Measurements from ENCODE around the gene KRT27. TPM values are rescaled to one million over a fixed set of nuclear protein-coding genes. Genes with fewer than 3 reads are reported as not detected.

The KRT27 gene
- total and polyA plus RNA-seq, 9 of the 15 experiments (the other 6 are each of a cell fraction or from before 2014, with no cell fraction given), result 0.10 TPM; not detected in 8

GRCh38 chr17:40828454-40829044 is 46.2 kb upstream of the KRT27 start:
- in situ Hi-C loops (cut with MboI) (no loop called here), intact Hi-C loops (cut with micrococcal nuclease) (loop anchor here (1.0 kb wide), 1 partner anchor 8 kb away; no protein-coding TSS in a partner anchor)
- no peaks in the 10 kb centered on the region for H3K9me3 ChIP-seq (replicated peaks; ENCODE audit: control insufficient read depth, insufficient read depth, low read depth, low read length)
- BruUV-seq (replicated peaks), result TSS peak; percentile 65
- no peaks in the 10 kb centered on the region for H4K20me1 ChIP-seq (replicated peaks; ENCODE audit: control insufficient read depth, insufficient read depth, low read length)
- peaks cover 66% of the 10 kb centered on the region for H3K79me2 ChIP-seq (ENCODE audit: control insufficient read depth, insufficient read depth, low read length)
- ATAC-seq (peak; percentile 12), DNase-seq (ENCODE audit: extremely low read depth in 1 of 4, low spot score in 3 of 4) (no peak), FAIRE-seq (no peak)
- no peaks in the 10 kb centered on the region for H3K27me3 ChIP-seq (ENCODE audit: control insufficient read depth in 2 of 2, insufficient read depth in 2 of 2, low read length in 2 of 2)
- H3K9me1 ChIP-seq (ENCODE audit: control insufficient read depth, insufficient read depth, low read length), result no peaks in the 10 kb centered on the region
- peaks cover 16% of the 10 kb centered on the region for H3K36me3 ChIP-seq (ENCODE audit: control insufficient read depth, insufficient read depth, low read length)
- WGBS (ENCODE audit: insufficient coverage, low coverage, missing lambda C conversion rate), result 12% methylated on average over 4 of the region's 4 CpGs
- ChIA-PET POLR2A (interaction anchor here (0.6 to 1.7 kb wide), 7 partner anchors 8 to 1461 kb away, joined by 3 to 14 read pairs (median 4); no protein-coding TSS in a partner anchor), CTCF (ENCODE audit: low intra/inter-chr PET ratio) (no interaction called here)
- H3K27ac ChIP-seq (ENCODE audit: extremely low read depth, low read depth, low read length), result peak overlapping the region; percentile 88
- H3K4me2 ChIP-seq (ENCODE audit: insufficient read depth, low read length), result peak overlapping the region; percentile 81
- H2AFZ ChIP-seq (ENCODE audit: low read depth, low read length), result peak overlapping the region; percentile 35
- peak overlapping the region in 1 of 2 experiments; percentile 88; a peak in 2 of 4 replicates for H3K9ac ChIP-seq (ENCODE audit: insufficient read depth in 1 of 2, low read depth in 2 of 2, low read length in 2 of 2)
- H3K4me1 ChIP-seq (replicated peaks in 1 of 2; ENCODE audit: control insufficient read depth in 2 of 2, insufficient read depth in 2 of 2, low read length in 2 of 2), result peaks cover 22 to 47% of the 10 kb centered on the region in 2 experiments
- peak overlapping the region; percentile 27 for H3K4me3 ChIP-seq
- TF ChIP-seq MGA (IDR thresholded peaks at IDR 0.05) (0 out of 2 replicates have a peak, but pooled peaks have one; percentile 6), POLR2B (IDR thresholded peaks at IDR 0.05; ENCODE audit: low read depth, partially characterized antibody) (peak; percentile 17)

All from K562 (cell line).